HS-5 (cell line): ENCODE data around the gene GIPC2.

ENCODE experiments used
- DNase-seq: peaks from one replicate; pipeline ENCODE4 v3.0.0-alpha.2; 2012; ENCODE audit warnings: low read depth

Gene GIPC2

GRCh38 chr1:78145105-78145580 lies 99.4 kb downstream of the GIPC2 start:
- peak; percentile 51 for DNase-seq

DNA sequence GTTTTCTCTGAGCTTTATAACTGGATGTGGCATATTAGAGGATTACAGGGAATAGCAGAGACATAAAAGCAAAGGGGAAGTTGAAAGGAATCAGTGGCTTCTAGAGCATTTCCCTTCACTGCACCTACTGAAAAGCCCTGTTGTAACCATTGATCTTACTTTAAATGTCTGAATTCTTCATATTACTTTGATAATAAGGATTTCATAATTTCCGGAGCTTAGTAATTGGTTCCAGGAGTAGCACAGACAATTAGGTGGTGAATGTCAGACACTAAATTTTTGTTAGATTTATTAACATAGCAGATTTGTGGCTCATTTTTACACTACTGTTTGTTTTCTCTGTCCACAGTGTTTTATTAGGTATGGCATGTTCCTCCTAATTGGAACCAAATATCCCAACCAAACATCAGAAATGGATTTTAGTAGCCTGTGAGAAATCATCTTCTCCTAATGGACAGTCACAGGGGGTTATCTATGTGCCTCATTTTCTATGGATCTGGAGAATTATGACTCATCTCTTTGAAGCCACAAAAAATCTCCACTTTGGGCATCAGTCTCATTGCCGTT lies 100.5 kb downstream of the GIPC2 start:
- DNase-seq: no peak

DNA sequence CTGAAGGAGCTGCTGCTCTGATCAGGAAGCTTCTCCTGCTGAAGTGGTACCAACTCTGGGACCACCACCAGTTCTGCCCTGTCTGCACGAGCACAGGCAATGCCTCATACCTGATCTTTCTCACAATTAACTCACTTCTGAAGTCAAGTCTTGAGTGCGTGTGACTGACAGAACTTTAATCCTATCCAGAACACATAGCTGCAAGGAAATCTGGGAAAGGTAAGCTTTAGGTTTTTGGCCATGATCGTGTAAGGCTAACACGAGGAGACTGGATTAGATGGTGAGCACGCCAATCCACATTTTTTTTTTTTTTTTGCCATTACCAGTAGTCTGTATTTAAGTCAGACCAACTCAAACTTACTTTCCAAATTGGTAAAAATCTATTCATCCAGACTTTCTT lies 101.3 kb downstream of the GIPC2 start:
- DNase-seq: no peak

GRCh38 chr1:78153092-78153736 lies 107.4 kb downstream of the GIPC2 start:
- DNase-seq: no peak

DNA sequence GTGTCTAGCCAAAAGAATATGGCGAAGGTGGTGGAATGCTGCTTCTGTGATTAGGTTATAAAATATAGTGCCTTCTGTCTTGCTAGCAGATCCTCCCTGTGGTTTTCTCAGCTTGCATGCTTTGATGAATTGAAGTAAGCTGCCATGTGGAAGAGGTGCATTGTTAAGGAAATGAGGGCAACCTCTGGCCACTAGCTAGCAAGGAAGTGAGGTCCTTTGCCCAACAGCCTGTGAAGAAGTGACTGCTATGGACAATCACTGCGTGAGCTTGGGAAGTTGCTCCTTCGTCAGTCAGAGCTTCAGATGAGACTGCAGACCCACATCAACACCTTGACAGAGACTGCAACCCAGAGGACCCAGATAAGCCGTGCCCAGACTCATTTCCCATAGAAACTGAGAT lies 109.4 kb downstream of the GIPC2 start:
- DNase-seq: no peak

DNA sequence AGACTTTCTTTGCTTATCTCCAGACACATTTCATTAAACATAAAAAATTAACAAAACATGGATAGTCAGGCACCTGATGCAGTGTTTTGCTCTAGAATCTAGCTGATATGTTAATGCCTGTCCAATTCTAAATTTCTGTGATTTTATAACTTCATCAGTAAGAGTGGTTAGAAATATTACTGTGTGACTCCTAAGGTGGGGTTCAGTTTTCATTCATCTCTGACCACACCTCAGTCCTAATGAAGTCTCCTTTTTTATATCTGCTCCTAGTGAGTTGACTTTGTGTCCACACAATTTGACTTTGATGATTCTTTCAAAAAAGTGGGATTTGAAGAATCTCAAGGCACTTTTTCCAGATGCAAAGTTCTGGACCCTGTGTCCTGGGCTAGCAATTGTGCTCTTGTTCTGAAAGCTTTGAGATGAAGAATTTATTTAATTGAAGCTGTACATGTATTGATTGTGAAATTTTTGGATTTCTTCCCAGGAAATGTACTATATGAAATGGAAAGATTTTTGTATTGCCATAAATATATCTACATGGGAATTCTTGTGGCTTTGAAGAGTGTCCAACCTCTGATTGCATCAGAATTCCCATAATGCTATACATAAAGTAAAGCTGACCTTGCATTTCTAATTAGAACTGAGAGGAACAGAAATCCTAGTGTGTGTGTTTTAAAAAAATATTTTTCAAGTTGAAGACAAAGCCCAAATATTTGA lies 111.2 kb downstream of the GIPC2 start:
- DNase-seq: peak; percentile 86

GRCh38 chr1:78165816-78166215 lies 120.0 kb downstream of the GIPC2 start:
- no peak for DNase-seq

DNA sequence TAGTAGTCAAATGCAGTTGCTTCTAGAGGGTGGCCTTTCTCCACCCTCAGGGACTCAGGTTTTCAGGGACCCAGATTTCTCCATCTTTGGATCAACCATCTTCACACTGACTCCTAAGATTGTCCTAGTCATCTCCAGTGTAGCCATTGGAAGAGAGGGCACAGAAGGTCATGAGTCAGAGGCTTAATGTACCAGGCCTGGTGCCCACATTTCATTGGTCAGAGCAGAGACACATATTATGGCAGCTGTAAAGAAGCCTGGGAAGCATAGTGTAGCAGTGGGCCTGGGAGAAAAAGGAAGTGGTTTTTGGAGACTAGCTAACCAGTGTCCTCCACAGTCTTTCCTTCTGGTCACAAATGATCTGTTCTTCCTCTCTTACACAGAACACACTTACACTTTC lies 122.5 kb downstream of the GIPC2 start:
- DNase-seq: no peak

DNA sequence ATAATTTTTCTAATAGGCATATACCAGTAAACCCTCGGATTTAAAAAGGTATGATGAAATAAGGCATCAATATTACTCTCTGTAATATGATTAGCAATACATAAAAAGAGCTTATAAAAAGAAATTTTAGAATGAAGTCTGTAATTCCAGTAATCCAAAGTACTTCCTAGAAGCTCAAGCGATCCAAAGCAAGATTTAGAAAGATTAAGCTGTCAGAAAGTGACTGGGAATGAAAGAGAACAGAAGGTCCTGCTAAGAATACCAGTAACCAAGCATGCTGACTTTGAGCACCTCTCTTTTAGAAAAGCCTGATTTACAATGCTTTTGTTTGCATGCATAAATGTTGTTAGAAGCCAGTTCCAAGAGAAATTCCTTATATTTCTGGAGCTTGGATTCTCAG lies 125.1 kb downstream of the GIPC2 start:
- no peak for DNase-seq

GRCh38 chr1:78171736-78172590 lies 126.2 kb downstream of the GIPC2 start:
- DNase-seq: peak; percentile 80

DNA sequence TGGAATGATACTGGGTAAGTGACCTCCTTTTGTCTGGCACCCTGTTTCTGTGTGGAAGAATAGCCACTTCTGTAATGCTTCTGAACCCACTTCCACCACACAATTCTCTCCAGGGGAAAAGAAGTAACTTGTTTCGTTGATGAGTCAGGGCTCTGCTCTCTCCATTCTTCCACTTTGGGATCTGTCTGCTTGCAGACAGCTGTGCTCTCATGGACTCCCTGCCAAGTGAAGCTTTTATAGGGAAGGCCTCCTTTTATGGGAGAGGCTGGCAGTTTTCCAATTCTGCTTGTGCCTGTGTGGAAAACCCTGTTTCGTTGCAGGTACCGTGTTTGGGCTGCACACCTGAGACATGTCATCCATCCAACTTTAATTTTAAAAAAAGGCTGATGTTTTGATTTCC lies 130.7 kb downstream of the GIPC2 start:
- no peak for DNase-seq

- no peak for DNase-seq
These were observed 132.0 kb downstream of the GIPC2 start for GRCh38 chr1:78177708-78178270.

- DNase-seq: no peak
These were observed 133.1 kb downstream of the GIPC2 start for GRCh38 chr1:78178816-78179215.

DNA sequence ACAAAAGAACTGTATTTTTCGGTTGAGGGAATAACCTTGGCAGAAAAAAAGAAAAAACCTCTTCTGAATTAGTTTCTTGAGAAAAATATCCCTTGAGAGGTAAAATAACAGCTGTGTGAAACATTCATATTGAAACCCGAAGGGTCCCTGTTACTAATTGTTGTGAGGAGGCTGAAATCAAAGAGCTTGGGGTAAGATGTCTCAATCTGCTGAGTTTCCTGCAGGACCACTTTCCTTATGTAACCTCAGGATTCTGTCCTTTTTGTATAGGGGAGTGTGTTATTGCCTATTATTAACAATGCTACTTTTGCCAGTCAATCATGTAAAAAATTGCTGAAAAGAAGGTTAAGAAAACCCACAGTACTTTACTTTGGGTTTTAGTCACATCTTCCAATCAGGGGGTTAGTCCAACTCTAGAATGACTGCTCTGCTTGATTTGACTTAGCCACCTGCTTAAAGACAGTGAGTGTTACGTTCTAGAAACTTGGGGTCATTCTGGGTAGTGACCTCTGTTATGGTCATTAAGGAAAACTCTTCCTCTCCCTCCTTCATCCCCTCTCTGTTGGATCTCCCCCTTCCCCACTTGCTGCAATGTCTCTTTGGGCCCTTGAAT lies 138.8 kb downstream of the GIPC2 start:
- DNase-seq: no peak
